Measurements from ENCODE around the gene G6PC3. TPM values are rescaled to one million over a fixed set of nuclear protein-coding genes. Genes with fewer than 3 reads are reported as not detected.

Gene G6PC3
- total RNA-seq, 2 donors from 2014 or later: 88.8 to 129 TPM

DNA sequence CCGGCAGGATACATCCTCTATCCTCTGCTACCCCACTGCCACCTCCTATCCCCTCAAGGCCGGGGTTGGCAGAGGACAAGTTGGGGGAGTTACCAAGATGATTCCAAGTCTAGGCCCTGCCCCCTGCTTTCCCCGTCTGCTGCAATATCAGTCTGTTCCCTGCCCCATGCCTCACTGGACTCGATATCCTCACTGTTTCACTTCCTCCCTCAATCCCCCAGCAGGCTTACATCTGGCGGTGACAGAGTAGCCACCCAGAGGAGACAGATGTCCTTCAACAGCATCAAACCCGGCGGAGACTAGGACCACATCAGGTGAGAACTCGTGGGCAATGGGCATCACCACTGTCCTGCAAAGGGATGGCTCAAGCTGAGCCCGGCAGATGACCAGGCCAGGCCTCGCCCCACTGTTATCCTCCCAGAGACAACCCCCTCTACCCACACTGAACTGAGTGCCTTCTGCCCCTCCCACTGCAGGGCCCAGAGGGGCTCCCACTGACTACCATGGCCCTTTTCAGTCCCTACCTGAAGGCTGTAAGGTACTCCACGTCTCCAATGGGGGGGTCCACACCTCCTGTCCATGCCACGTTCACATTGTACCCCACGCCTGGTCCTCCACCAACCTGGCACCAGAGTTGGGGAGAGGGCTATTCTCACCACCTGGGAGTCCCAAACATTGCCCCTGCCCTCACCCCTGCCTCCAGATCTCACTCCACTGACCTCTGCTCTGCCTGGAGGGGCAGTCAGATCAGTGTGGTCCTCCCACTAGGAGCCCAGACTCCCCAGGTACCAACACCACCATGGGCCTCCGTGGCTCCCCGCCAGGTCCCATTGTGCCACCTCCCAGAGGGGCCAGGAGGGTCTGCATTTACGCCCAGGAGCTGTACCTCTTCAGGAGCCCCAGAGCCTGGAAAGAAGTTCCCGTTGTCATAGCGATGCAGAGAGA lies 9.6 kb downstream of the G6PC3 start:
- H3K27ac ChIP-seq (ENCODE audit: low read depth, low read length): no peak overlapping the region
- H3K4me1 Mint-ChIP-seq: peaks cover 6% of the 10 kb centered on the region
- no peaks in the 10 kb centered on the region for H3K27me3 ChIP-seq (ENCODE audit: control insufficient read depth, insufficient read depth, low read length, poor library complexity, severe bottlenecking)
- no peaks in the 10 kb centered on the region for H3K9me3 ChIP-seq (ENCODE audit: control insufficient read depth, low read length)
- no peaks in the 10 kb centered on the region for H3K27me3 Mint-ChIP-seq (ENCODE audit: insufficient read depth)
- no peaks in the 10 kb centered on the region for H3K9me3 Mint-ChIP-seq
- peak; percentile 49 for DNase-seq
- H3K9ac ChIP-seq (ENCODE audit: extremely low read depth, low read length, poor library complexity, severe bottlenecking): no peak overlapping the region
- H3K4me1 ChIP-seq (ENCODE audit: control insufficient read depth, insufficient read depth, low read length): no peaks in the 10 kb centered on the region
- TF ChIP-seq, protein P1, sequence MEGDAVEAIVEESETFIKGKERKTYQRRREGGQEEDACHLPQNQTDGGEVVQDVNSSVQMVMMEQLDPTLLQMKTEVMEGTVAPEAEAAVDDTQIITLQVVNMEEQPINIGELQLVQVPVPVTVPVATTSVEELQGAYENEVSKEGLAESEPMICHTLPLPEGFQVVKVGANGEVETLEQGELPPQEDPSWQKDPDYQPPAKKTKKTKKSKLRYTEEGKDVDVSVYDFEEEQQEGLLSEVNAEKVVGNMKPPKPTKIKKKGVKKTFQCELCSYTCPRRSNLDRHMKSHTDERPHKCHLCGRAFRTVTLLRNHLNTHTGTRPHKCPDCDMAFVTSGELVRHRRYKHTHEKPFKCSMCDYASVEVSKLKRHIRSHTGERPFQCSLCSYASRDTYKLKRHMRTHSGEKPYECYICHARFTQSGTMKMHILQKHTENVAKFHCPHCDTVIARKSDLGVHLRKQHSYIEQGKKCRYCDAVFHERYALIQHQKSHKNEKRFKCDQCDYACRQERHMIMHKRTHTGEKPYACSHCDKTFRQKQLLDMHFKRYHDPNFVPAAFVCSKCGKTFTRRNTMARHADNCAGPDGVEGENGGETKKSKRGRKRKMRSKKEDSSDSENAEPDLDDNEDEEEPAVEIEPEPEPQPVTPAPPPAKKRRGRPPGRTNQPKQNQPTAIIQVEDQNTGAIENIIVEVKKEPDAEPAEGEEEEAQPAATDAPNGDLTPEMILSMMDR (conservative IDR thresholded peaks at IDR 0.05): no peak
- H3K27ac Mint-ChIP-seq: no peak overlapping the region
- H3K36me3 Mint-ChIP-seq (ENCODE audit: low read depth): peaks cover 67% of the 10 kb centered on the region
- WGBS, 2 experiments (ENCODE audit: insufficient coverage in 1 of 2, insufficient read length in 1 of 2): 89 to 93% methylated on average over 10 to 18 of the region's 18 CpGs
- H3K4me3 Mint-ChIP-seq: no peak overlapping the region
- peaks cover 54% of the 10 kb centered on the region for H3K36me3 ChIP-seq (ENCODE audit: control insufficient read depth, insufficient read depth, low read length)
- no peak overlapping the region for H3K4me3 ChIP-seq (ENCODE audit: low read length)

DNA sequence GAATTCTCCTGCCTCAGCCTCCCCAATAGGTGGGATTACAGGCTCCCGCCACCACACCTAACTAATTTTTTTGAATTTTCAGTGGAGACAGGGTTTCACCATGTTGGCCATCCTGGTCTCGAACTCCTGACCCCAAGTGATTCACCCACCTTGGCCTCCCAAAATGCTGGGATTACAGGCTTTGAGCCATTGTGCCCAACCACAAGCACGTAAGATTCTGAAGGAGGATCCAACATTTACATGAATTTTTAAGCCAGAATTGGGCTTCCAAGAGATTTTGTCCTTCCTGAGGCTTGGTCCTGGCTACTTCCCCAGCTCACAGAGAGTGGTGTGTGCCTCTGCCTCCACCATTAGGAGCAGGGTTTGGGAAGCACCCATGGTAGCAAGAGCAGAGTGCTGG lies 11.1 kb downstream of the G6PC3 start:
- Histone ChIP-seq H3K4me1 (ENCODE audit: control insufficient read depth, insufficient read depth, low read length) (no peaks in the 10 kb centered on the region), H3K27ac (ENCODE audit: low read depth, low read length) (no peak overlapping the region), H3K36me3 (ENCODE audit: control insufficient read depth, insufficient read depth, low read length) (peaks cover 52% of the 10 kb centered on the region), H3K9me3 (ENCODE audit: control insufficient read depth, low read length) (no peaks in the 10 kb centered on the region), H3K4me3 (ENCODE audit: low read length) (no peak overlapping the region), H3K9ac (ENCODE audit: extremely low read depth, low read length, poor library complexity, severe bottlenecking) (no peak overlapping the region), H3K27me3 (ENCODE audit: control insufficient read depth, insufficient read depth, low read length, poor library complexity, severe bottlenecking) (no peaks in the 10 kb centered on the region)
- Mint-ChIP-seq H3K4me3 (no peak overlapping the region), H3K4me1 (peaks cover 11% of the 10 kb centered on the region), H3K27me3 (ENCODE audit: insufficient read depth) (no peaks in the 10 kb centered on the region), H3K9me3 (no peaks in the 10 kb centered on the region), H3K27ac (no peak overlapping the region), H3K36me3 (ENCODE audit: low read depth) (peaks cover 57% of the 10 kb centered on the region)
- 95 to 100% methylated on average over 3 of the region's 3 CpGs for WGBS, 2 experiments (ENCODE audit: insufficient coverage in 1 of 2, insufficient read length in 1 of 2)
- no peak for DNase-seq
- TF ChIP-seq, protein P1 (conservative IDR thresholded peaks at IDR 0.05): no peak

DNA sequence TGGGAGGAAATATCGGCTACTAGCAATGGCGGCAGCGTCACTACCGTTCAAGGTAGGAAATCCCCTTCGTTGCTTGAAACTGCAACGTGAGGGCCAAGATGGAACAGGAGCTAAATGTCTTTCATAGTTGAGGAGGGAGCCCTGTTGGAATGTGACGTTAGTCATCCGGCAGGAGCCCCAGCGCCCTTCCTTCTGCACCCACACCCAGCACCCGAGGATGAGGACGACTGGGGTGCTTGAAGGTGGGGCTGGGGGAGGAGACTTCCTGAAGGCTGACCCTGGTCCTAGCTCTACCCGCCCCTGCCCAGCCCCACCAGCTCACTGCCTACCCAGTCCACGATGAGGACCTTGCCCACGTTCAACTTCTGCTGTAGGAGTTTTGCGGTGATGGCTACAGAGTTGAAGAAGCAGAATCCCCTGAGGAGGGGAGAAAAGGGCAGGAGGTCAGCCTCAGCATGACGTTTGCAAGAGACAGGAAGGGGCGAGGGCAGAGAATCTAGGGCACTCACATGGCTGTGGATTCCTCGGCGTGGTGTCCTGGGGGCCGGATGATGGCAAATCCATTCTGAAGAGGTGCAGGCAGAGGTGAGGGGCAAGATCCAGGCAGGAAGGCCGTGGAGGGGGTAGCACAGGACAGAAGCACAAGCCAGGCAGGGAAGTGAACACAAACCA lies 11.9 kb downstream of the G6PC3 start:
- H3K4me1 Mint-ChIP-seq: peaks cover 16% of the 10 kb centered on the region
- WGBS, 2 experiments (ENCODE audit: insufficient coverage in 1 of 2, insufficient read length in 1 of 2): 92 to 94% methylated on average over 10 to 19 of the region's 21 CpGs
- Histone ChIP-seq H3K9ac (ENCODE audit: extremely low read depth, low read length, poor library complexity, severe bottlenecking) (no peak overlapping the region), H3K27ac (ENCODE audit: low read depth, low read length) (no peak overlapping the region), H3K36me3 (ENCODE audit: control insufficient read depth, insufficient read depth, low read length) (peaks cover 51% of the 10 kb centered on the region), H3K27me3 (ENCODE audit: control insufficient read depth, insufficient read depth, low read length, poor library complexity, severe bottlenecking) (no peaks in the 10 kb centered on the region), H3K4me3 (ENCODE audit: low read length) (no peak overlapping the region), H3K4me1 (ENCODE audit: control insufficient read depth, insufficient read depth, low read length) (peaks cover 2% of the 10 kb centered on the region), H3K9me3 (ENCODE audit: control insufficient read depth, low read length) (no peaks in the 10 kb centered on the region)
- H3K9me3 Mint-ChIP-seq: no peaks in the 10 kb centered on the region
- TF ChIP-seq, protein P1 (conservative IDR thresholded peaks at IDR 0.05): no peak
- H3K36me3 Mint-ChIP-seq (ENCODE audit: low read depth): peaks cover 56% of the 10 kb centered on the region
- H3K4me3 Mint-ChIP-seq: no peak overlapping the region
- peak overlapping the region; percentile 33 for H3K27ac Mint-ChIP-seq
- no peak for DNase-seq
- no peaks in the 10 kb centered on the region for H3K27me3 Mint-ChIP-seq (ENCODE audit: insufficient read depth)
